CMK (cell line): ENCODE measurements around the gene OXCT1.
"Not testable (repeated sequence)": the region's sequence is repeated elsewhere in the genome, so short reads cannot be mapped to it uniquely, and the experiment has no call there.

ENCODE experiments used
- DNase-seq: peaks from one replicate; pipeline ENCODE4 v3.0.0-alpha.2; 2010; ENCODE audit warnings: low read depth

Gene OXCT1

GRCh38 chr5:41772785-41773442 is 97.3 kb downstream of the OXCT1 start:
- no peak for DNase-seq

DNA sequence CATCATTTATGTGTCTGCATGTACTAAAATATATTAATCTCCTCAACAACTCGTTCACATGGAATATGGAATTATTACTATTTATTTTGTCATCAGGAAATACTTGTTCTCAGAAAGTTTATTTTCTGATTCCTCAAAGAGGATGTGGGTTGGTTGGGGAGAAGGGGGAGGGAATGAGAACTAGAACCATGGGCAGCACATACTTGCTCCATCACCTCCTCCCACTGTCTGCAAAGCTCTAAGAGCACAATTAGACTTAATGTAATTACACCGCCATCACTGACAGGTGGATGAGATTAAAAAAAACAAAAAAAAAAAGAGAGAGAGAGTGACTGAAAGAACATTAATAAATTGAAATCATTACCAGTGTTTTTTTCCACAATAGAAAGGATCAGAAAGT is 98.2 kb downstream of the OXCT1 start:
- DNase-seq = no peak

DNA sequence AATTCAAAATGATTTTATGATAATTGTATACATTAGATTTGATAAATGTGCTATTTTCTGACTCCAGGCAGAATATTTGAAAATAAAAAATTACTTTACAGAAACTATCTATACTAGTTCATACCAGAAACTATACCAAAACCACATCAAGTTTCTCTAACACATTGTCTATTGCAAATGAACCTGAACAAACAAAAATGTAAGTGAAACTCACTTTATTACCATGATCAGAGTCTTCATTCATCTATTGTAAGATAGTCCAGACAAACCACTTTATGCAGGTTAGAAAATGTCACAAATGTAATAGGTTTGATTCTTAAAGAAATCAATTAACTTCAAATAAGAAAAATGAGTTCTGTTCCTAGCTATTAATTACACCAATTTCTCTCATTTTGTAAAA is 99.4 kb downstream of the OXCT1 start:
- DNase-seq = no peak

GRCh38 chr5:41768692-41769091 is 101.5 kb downstream of the OXCT1 start:
- DNase-seq = no peak

- no peak for DNase-seq
These were observed 105.6 kb downstream of the OXCT1 start for GRCh38 chr5:41764650-41765049.

DNA sequence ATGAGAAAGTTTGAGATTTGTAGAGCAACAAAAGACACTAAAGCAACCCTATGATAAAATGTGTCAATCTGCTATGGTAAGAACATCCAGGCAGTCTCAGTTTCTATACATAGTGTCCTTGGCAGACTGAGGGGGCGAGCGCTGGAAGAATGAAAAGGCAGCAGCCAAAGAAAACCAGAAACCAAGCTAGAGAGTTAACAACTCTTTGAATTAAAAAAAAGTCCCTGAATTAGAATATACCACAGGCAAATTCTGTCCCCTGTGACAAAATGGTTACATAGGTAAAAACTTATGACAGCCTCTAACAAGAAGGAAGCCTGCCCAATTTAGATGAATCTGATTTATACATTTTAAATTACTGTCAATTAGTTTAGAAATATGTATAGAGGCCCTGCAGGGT is 106.7 kb downstream of the OXCT1 start:
- DNase-seq = no peak

DNA sequence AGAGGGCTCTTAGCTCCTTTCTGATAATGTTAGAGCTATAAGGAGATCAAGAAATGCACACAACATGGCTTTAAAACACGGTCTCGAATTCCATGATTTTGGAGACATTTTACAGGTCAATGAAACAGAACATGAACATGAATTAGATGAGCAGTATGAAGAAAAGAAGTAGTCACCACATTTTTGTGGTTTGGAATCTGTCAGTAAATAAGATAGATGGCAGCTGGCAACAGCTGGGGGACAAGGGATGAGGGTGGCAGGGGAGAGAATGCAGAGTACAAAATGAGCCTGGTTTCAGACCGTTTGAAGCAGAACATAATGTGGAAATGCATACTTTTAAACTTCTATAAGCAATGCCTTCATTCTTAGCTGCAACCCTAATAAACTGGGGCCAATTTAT is 107.1 kb downstream of the OXCT1 start:
- DNase-seq = no peak

- DNase-seq = no peak
These were observed 107.8 kb downstream of the OXCT1 start for GRCh38 chr5:41762426-41762825.

DNA sequence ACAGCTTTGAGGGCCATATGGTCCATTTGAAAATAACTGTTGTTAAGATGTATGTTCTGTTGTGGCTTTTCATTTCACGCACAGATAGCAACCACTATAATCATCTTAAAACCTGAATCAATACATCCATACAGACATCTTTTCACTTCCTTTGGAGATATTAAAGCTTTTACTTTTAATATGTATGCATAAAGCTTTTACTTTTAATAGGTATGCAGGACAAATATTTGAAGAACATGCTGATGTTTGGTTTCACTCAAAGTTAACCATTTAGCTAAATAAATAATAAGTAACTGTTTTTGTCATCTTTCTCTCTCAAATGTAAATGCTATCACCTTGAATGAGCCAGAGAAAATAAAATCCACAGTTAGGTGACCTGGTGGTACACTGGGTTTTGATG is 108.6 kb downstream of the OXCT1 start:
- DNase-seq = no peak

DNA sequence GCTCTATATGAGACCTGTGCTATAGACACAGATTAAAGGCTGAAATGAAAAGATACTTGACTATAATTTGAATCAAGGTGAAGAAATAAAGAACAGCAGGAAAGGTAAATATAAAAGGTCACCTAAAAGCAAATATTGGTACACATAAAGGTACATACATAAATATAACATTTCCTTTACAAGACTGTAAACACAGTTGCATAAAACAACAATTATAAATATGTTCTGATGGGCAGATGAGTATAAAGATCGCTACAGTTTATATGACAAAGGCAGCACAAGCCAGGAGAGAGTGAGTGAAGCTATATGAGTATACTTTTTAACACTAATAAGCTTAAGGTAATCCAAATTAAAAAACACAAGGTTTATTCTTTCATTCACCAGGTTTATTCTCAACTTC is 114.5 kb downstream of the OXCT1 start:
- DNase-seq = no peak

DNA sequence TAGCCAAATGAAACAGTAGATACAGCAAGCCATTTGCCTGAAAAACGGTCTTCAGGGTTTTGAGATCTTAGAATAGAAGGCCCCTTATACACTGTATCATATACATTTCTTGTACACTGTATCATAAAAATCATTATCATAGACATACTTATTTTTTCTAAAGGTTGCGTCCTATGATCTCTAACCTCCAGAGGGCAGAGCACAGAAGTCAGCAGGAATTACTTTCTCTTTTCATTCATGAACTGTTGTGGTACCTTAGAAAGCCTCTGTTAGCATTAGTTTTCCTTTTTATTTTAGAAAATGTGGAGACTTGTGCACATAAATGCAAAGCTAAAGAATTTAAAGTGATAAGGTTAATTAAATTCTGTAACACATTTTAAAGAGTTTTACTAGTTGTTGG is 115.4 kb downstream of the OXCT1 start:
- DNase-seq = no peak

GRCh38 chr5:41751867-41752266 is 118.4 kb downstream of the OXCT1 start:
- no peak for DNase-seq

DNA sequence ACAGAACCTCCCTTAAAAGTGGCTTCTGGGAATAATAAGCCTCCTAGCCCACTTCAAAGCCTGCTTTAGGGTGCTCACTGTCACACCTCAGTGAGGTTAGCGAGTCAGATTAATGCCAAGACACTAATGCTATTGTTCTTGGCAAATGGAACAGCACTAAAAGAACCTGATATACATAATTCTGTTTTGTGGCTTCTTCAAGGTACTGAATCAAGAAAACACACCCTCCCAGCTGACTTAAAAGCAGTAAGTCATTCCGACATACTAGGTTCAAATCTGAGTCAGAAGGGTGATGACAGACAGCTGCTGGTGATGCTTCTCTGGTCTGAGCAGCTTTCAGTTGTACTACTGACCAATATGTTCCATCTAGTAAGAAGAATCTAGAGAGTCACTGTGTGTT is 121.6 kb downstream of the OXCT1 start:
- no peak for DNase-seq

- no peak for DNase-seq
These were observed 122.5 kb downstream of the OXCT1 start for GRCh38 chr5:41747708-41748107.

DNA sequence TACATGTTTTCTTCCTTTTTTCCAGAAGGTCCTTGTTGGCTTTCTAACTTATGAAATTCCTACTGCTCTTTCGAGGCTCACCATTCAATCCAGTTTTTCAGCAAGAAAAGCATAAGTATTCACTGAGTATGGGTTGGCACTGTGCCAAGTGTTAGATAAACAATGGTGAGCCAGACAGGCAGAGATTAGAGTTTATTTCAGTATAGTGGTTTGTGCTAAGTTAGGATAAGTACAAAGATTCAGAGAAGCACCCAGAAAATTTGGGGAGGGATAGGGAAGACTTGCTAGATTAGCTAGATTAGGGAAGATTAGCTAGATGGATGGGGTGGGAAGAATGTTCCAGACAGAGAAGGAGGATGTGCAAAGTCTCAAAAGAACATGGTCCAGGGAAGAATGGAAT is 122.9 kb downstream of the OXCT1 start:
- no peak for DNase-seq

GRCh38 chr5:41742608-41743007 is 127.6 kb downstream of the OXCT1 start:
- DNase-seq = not testable (repeated sequence)

- no peak for DNase-seq
These were observed 131.4 kb downstream of the OXCT1 start for GRCh38 chr5:41738710-41739354.

GRCh38 chr5:41736641-41737040 is 133.6 kb downstream of the OXCT1 start:
- no peak for DNase-seq

GRCh38 chr5:41735213-41735612 is 135.0 kb downstream of the OXCT1 start:
- no peak for DNase-seq

DNA sequence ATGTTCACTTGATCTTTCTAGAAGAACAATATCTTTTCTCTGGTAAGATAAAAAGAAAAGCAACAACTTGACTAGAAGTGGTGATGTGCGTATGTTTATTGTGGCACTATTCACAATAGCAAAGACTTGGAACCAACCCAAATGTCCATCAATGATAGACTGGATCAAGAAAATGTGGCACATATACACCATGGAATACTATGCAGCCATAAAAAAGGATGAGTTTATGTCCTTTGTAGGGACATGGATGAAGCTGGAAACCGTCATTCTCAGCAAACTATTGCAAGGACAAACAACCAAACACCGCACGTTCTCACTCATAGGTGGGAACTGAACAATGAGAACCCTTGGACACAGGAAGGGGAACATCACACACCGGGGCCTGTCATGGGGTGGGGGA is 140.8 kb downstream of the OXCT1 start:
- DNase-seq = not testable (repeated sequence)

DNA sequence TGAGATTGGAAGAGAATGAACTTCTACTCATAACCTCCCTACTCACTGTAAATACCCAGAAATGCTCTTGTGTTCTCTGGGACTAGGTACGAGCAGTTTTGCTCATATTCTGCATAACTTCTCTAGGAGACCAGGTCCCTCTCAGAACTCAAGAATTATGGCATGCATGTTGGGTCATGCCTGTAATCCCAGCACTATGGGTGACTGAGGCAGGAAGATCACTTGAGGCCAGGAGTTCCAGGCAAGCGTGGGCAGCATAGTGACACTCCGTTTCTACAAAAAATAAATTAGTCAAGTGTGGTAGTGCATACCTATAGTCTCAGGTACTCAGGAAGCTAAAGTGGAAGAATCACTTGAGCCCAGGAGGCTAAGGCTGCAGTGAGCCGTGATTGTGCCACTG is 141.9 kb downstream of the OXCT1 start:
- DNase-seq = no peak

DNA sequence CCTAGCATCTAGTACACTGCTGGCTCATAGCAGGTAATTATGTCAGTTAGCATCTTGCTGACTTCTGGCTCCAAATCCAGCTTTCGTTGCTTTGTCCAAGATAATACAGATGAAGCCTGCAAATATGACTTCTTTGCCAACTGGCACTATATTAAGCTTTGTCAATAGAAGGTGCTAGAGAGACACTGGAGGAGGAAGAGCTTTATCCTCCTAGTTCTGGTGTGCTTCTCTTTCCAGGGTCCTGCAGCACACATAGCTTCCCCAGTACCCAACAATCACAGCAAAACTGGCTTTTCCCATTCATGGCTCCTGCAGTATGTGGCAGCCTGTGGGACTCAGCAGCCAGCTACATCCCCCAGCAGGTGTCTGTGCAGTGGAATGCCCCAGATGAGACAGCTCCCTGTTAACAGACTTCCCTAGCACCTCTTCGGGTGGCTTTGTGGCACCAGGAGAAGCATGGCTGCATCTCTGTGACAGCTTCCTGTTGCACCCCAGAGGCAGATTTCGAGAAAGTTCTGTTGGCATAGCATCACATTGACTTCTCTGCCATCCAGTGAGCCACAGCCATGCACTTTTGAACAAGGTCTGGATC is 147.8 kb downstream of the OXCT1 start:
- DNase-seq = no peak

DNA sequence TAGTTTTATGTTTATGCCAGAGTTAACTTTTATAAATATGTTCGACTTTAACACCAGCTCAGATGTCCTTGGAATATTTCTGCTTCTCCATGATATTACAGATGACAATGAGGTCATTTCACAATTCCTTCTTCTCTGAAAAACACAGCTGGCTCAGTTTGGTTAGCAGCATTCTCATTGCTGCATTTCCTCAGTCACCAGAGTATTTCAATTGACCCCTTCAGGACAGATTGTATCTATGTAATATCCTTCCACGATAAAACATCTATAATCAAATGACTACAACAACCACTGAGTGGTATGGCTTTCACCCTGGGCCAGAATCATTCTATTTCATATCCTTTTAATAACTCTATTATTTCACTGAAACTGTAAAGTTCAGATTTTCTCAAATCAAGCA is 148.7 kb downstream of the OXCT1 start:
- DNase-seq = no peak

- no peak for DNase-seq
These were observed 153.8 kb downstream of the OXCT1 start for GRCh38 chr5:41716382-41716781.
